ENCODE measurements around the gene QARS1.
A peak's percentile ranks its signal among the peaks of the same experiment; 100 is the strongest.

The QARS1 gene

DNA sequence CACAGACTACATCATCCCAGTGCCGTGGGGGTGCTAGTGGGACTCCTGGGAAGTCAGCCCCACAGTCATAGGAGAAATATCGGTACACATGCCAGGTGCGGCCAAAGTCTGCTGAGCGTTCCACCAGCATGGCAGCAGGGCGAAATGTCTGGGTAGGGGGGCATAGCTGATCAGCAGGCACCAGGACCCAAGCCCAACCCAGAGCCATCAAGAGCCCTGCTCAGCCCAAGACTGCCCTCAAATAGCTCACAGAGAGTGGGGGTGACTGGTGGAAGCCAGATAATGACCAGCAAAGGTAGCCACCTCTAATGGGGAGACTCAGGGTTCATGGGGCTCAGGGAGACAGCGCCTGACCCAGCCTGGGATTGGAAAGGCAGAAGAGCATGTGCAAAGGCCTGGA lies 27.0 kb upstream of the QARS1 start:
- Histone ChIP-seq H3K27me3 (ENCODE audit: insufficient read depth, low read depth, severe bottlenecking) (no peaks in the 10 kb centered on the region), H3K9me3 (ENCODE audit: severe bottlenecking) (no peaks in the 10 kb centered on the region), H3K4me3 (ENCODE audit: low read depth, low read length) (no peak overlapping the region), H3K27ac (no peak overlapping the region), H3K36me3 (no peaks in the 10 kb centered on the region)
- no peak for DNase-seq
- no peak for TF ChIP-seq CTCF (IDR thresholded peaks at IDR 0.05; ENCODE audit: low read depth, low read length)

DNA sequence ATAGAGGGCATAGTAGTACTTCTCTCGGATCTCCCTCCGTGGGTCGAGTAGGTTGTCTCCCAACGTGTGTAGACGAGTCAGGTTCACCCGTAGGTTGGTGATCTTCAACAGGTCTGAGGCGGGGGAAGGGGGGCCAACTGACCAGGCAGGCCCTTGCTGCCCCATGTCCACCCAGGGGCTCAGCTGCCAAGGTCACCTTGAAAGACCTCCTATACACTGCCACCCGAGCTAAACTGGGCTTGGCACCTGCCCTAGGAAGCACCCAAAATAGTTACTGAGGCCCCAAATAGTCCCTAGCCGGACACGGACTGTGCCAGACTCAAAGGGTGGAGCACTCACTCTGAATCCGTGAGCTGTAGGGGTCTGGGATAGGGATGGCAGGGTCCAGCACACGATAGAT lies 26.5 kb upstream of the QARS1 start:
- H3K9me3 ChIP-seq (ENCODE audit: severe bottlenecking): no peaks in the 10 kb centered on the region
- no peak for TF ChIP-seq CTCF (IDR thresholded peaks at IDR 0.05; ENCODE audit: low read depth, low read length)
- H3K27me3 ChIP-seq (ENCODE audit: insufficient read depth, low read depth, severe bottlenecking): no peaks in the 10 kb centered on the region
- no peaks in the 10 kb centered on the region for H3K36me3 ChIP-seq
- no peak for DNase-seq
- no peak overlapping the region for H3K27ac ChIP-seq
- no peak overlapping the region for H3K4me3 ChIP-seq (ENCODE audit: low read depth, low read length)

- Histone ChIP-seq H3K9me3 (ENCODE audit: severe bottlenecking) (no peaks in the 10 kb centered on the region), H3K27ac (no peak overlapping the region), H3K36me3 (peaks cover 15% of the 10 kb centered on the region), H3K27me3 (ENCODE audit: insufficient read depth, low read depth, severe bottlenecking) (no peaks in the 10 kb centered on the region), H3K4me3 (ENCODE audit: low read depth, low read length) (no peak overlapping the region)
- TF ChIP-seq CTCF (IDR thresholded peaks at IDR 0.05; ENCODE audit: low read depth, low read length): peak; percentile 52; the same call in 1 of the 2 replicates
- peak; percentile 43 for DNase-seq
Observed at GRCh38 chr3:49124991-49125670, 20.6 kb upstream of the QARS1 start.

DNA sequence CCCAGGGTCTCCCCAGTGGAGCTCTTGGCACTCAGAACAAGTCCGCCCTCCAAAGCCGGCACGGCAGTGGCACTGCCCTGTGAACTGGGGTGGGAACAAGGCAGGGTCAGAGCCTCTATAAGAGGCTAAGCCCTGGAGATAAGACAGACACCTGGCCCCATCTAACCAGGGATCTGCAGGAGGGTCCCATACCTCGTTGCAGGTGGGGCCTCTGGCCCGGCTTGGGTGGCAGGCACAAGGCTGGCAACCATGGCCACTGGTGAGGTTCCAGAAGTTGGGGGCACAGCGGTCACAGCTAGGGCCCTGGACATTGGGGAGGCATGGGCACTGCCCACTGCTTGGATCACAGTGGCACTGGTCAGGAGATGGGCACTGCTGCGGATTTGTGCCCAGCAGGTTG lies 19.6 kb upstream of the QARS1 start:
- DNase-seq: no peak
- Histone ChIP-seq H3K4me3 (ENCODE audit: low read depth, low read length) (no peak overlapping the region), H3K27me3 (ENCODE audit: insufficient read depth, low read depth, severe bottlenecking) (no peaks in the 10 kb centered on the region), H3K9me3 (ENCODE audit: severe bottlenecking) (no peaks in the 10 kb centered on the region), H3K27ac (no peak overlapping the region), H3K36me3 (peaks cover 17% of the 10 kb centered on the region)
- no peak for TF ChIP-seq CTCF (IDR thresholded peaks at IDR 0.05; ENCODE audit: low read depth, low read length)

DNA sequence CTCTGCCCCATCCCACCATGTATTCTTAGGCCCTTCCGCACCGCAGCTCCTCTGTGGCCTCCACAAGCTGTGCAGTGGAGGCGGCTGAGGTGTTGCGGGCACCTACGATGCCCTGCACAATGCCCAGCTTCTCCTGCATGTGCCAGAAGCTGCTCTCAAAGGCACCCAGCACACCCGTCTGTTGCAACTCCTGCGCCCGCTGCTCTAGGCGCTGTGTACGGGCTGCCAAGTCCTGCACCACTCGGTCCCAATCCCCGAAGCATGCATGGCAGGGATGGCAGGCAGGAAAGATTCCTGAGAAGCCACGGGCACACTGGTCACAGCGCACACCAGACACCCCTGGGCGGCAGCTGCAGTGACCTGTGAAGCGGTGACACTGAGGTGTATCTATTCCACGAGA lies 19.1 kb upstream of the QARS1 start:
- no peak overlapping the region for H3K27ac ChIP-seq
- no peak for TF ChIP-seq CTCF (IDR thresholded peaks at IDR 0.05; ENCODE audit: low read depth, low read length)
- H3K27me3 ChIP-seq (ENCODE audit: insufficient read depth, low read depth, severe bottlenecking): no peaks in the 10 kb centered on the region
- peaks cover 22% of the 10 kb centered on the region for H3K36me3 ChIP-seq
- no peaks in the 10 kb centered on the region for H3K9me3 ChIP-seq (ENCODE audit: severe bottlenecking)
- H3K4me3 ChIP-seq (ENCODE audit: low read depth, low read length): no peak overlapping the region
- DNase-seq: no peak

All from WERI-Rb-1 (cell line).